ENCODE results near the gene CSAG1.
"Not testable (repeated sequence)": the region's sequence is repeated elsewhere in the genome, so short reads cannot be mapped to it uniquely, and the experiment has no call there.

Gene CSAG1

GRCh38 chrX:152700390-152700789 is 33.1 kb downstream of the CSAG1 start:
- DNase-seq (ENCODE audit: low read depth, low spot score) = not testable (repeated sequence)

GRCh38 chrX:152697952-152698931 is 35.3 kb downstream of the CSAG1 start, which contains the start of gene MAGEA3:
Gene MAGEA3 (plus strand): TSS chrX:152698794. CDS start chrX:152700833, 2,039 bp downstream.
- not testable (repeated sequence) for DNase-seq (ENCODE audit: low read depth, low spot score)

GRCh38 chrX:152681012-152681411 is 52.5 kb downstream of the CSAG1 start:
- not testable (repeated sequence) for DNase-seq (ENCODE audit: low read depth, low spot score)
